Body of pancreas (tissue), 4 donors: ENCODE results near the gene MGRN1. TPM values are rescaled to one million over a fixed set of nuclear protein-coding genes. Genes with fewer than 3 reads are reported as not detected.

ENCODE experiments used
- ATAC-seq: fragments of 150-250 bp; one replicate; pipeline ENCODE4 v1.9.1; 2016
- DNase-seq, 4 donors: peaks; one replicate each; pipeline ENCODE4 v3.0.0-alpha.2; 2019
- H3K27ac ChIP-seq, 4 donors: fragments of 200-600 bp; sonication (generic); 1 replicate in 3 of 4; 2 replicates in 1 of 4; pipeline versions ENCODE4 v1.5.1 to v1.6.1; 2016 to 2019; ENCODE audit warnings: mild to moderate bottlenecking in 1 of 4, mixed read lengths in 1 of 4, moderate library complexity in 1 of 4
- H3K27me3 ChIP-seq, 2 donors: fragments of 200-600 bp; sonication (generic); one replicate each; pipeline ENCODE4 v1.6.0; 2016; ENCODE audit warnings: mild to moderate bottlenecking in 1 of 2
- H3K36me3 ChIP-seq, 2 donors: fragments of 200-600 bp; sonication (generic); replicated peaks in 1 of 2; 2 replicates each; pipeline ENCODE4 v1.5.1; 2016; ENCODE audit warnings: low read depth in 2 of 2; ENCODE audit not compliant: insufficient read depth in 1 of 2
- H3K4me1 ChIP-seq: fragments of 200-600 bp; sonication (generic); one replicate; pipeline ENCODE4 v1.6.0; 2016
- H3K4me3 ChIP-seq, 2 donors: fragments of 200-600 bp; sonication (generic); 1 replicate in 1 of 2; 2 replicates in 1 of 2; pipeline ENCODE4 v1.5.1; 2016 to 2019
- H3K9me3 ChIP-seq, 3 donors: fragments of 200-600 bp; sonication (generic); 1 replicate in 2 of 3; 2 replicates in 1 of 3; pipeline ENCODE4 v1.5.1; 2016
- CTCF ChIP-seq, 7 experiments: fragments of 450-650 bp in 4 of 7; fragments of 200-600 bp in 3 of 7; sonication (generic) in 3 of 7; IDR thresholded peaks; one replicate each; pipeline ENCODE4 v1.5.1; 2016 to 2019; ENCODE audit warnings: antibody characterized with exemption in 7 of 7
- POLR2A ChIP-seq, 3 donors: fragments of 450-650 bp; IDR thresholded peaks; one replicate each; pipeline ENCODE4 v1.6.1; 2016; ENCODE audit warnings: antibody characterized with exemption in 3 of 3, mild to moderate bottlenecking in 2 of 3
- WGBS, 2 donors: methylation state at CpG; one replicate each; pipeline ENCODE4 v1.1.5; 2017; 5-methylcytosine and 5-hydroxymethylcytosine counted together
- intact Hi-C: fragments of 100-400 bp; cut with DNase I; formaldehyde crosslinking; loops from one replicate; pipeline ENCODE4 v1.15.1; 2023
- total RNA-seq, 2 donors: library from RNA; depleted of rRNA; stranded (reverse); fragments of >200 nt; gene quantifications; one replicate each; pipeline ENCODE4 v1.1.0, GENCODE V29; 2016

MGRN1 gene
- total RNA-seq, 2 donors from 2014 or later, result 23.3 to 44.8 TPM

- DNase-seq (no peak), ATAC-seq (no peak)
- TF ChIP-seq POLR2A (IDR thresholded peaks at IDR 0.05) (no peak), CTCF (IDR thresholded peaks at IDR 0.05) (no peak)
- peaks cover 37% of the 10 kb centered on the region for H3K4me1 ChIP-seq
- H3K4me3 ChIP-seq, result no peak overlapping the region
- no peaks in the 10 kb centered on the region for H3K9me3 ChIP-seq
- H3K27ac ChIP-seq, result peak overlapping the region in 2 of 4 donors; percentile 93 to 98
- WGBS, 2 donors, result 76 to 94% methylated on average over 5 to 7 of the region's 7 CpGs
- H3K27me3 ChIP-seq, result no peaks in the 10 kb centered on the region
- intact Hi-C loops, result no loop called here
- no peaks in the 10 kb centered on the region for H3K36me3 ChIP-seq
Observed at GRCh38 chr16:4623593-4623992, 1.0 kb upstream of the MGRN1 start.

GRCh38 chr16:4624827-4625559 lies 367 bp downstream of the MGRN1 start:
- DNase-seq, result peak; percentile 57 to 77 (median 67)
- ATAC-seq, result peak; percentile 38
- WGBS, 2 donors, result 0% methylated on average over 30 of the region's 80 CpGs; no CpG with 5 or more reads in 1 of the 2 donors
- Histone ChIP-seq H3K36me3 (no peaks in the 10 kb centered on the region), H3K9me3 (no peaks in the 10 kb centered on the region), H3K27ac (peak overlapping the region; percentile 92 to 98 (median 94)), H3K4me1 (peaks cover 29% of the 10 kb centered on the region), H3K4me3 (peak overlapping the region; percentile 76 to 86), H3K27me3 (no peaks in the 10 kb centered on the region)
- intact Hi-C loops, result no loop called here
- TF ChIP-seq POLR2A (IDR thresholded peaks at IDR 0.05), result peak; percentile 82 to 92 (median 90)
- no peak for TF ChIP-seq CTCF (IDR thresholded peaks at IDR 0.05)

GRCh38 chr16:4625560-4626159 lies 1.0 kb downstream of the MGRN1 start:
- 5 to 8% methylated on average over 7 to 11 of the region's 11 CpGs for WGBS, 2 donors
- ATAC-seq (peak; percentile 5), DNase-seq (peak in 2 of 4 donors; percentile 59 to 64)
- TF ChIP-seq CTCF (IDR thresholded peaks at IDR 0.05), result no peak
- no peak for TF ChIP-seq POLR2A (IDR thresholded peaks at IDR 0.05)
- H3K4me3 ChIP-seq, result peak overlapping the region; percentile 76 to 86
- H3K36me3 ChIP-seq, result no peaks in the 10 kb centered on the region
- peaks cover 29% of the 10 kb centered on the region for H3K4me1 ChIP-seq
- H3K9me3 ChIP-seq, result no peaks in the 10 kb centered on the region
- intact Hi-C loops, result no loop called here
- no peaks in the 10 kb centered on the region for H3K27me3 ChIP-seq
- peak overlapping the region; percentile 92 to 98 (median 94) for H3K27ac ChIP-seq

- ATAC-seq (no peak), DNase-seq (no peak)
- Histone ChIP-seq H3K9me3 (no peaks in the 10 kb centered on the region), H3K27ac (peak overlapping the region in 3 of 4 donors; percentile 93 to 98 (median 96)), H3K27me3 (no peaks in the 10 kb centered on the region), H3K4me3 (no peak overlapping the region), H3K36me3 (no peaks in the 10 kb centered on the region), H3K4me1 (peaks cover 29% of the 10 kb centered on the region)
- intact Hi-C loops, result no loop called here
- TF ChIP-seq POLR2A (IDR thresholded peaks at IDR 0.05) (no peak), CTCF (IDR thresholded peaks at IDR 0.05) (no peak)
- 45 to 51% methylated on average over 6 of the region's 6 CpGs for WGBS, 2 donors
Observed at GRCh38 chr16:4626396-4626795, 1.8 kb downstream of the MGRN1 start.
